IMR-90 (cell line): ENCODE data around the gene NTMT1. TPM values are rescaled to one million over a fixed set of nuclear protein-coding genes. Genes with fewer than 3 reads are reported as not detected.

Experiments
- ATAC-seq: fragments of 200-7000 bp; cut with Tn5 transposase; 2 replicates; pipeline ENCODE4 v1.9.1; 2020; ENCODE audit warnings: low read depth, mild to moderate bottlenecking, moderate library complexity
- BruUV-seq: library from RNA; stranded (reverse); fragments of 400-500 nt; replicated peaks from 2 replicates; lab custom pipeline; 2021; lab: Mats Ljungman, UMichigan
- CTCF ChIA-PET: fragments of 300-600 bp; formaldehyde crosslinking; extraction: SDS; loops from one replicate; lab custom pipeline; 2021; ENCODE audit warnings: antibody characterized with exemption; lab: Yijun Ruan, JAX
- POLR2A ChIA-PET: fragments of 300-600 bp; sonication (Branson Sonifier 250); formaldehyde crosslinking; loops from one replicate; lab custom pipeline; 2022; ENCODE audit warnings: antibody characterized with exemption; ENCODE audit not compliant: unreplicated experiment; lab: Charles Lee
- DNase-seq: peaks from one replicate; pipeline ENCODE4 v3.0.0; 2013
- H2AFZ ChIP-seq: replicated peaks from 2 replicates; pipeline ENCODE3; 2013; ENCODE audit warnings: low read length, mild to moderate bottlenecking; ENCODE audit not compliant: poor library complexity
- H2AK5ac ChIP-seq: 2 replicates; pipeline ENCODE4 v1.6.1; 2013; ENCODE audit warnings: low read depth, low read length, inconsistent platforms
- H2AK9ac ChIP-seq: replicated peaks from 2 replicates; pipeline ENCODE3; 2013; ENCODE audit warnings: mild to moderate bottlenecking, low read depth, low read length, moderate library complexity; ENCODE audit not compliant: poor library complexity
- H2BK120ac ChIP-seq: 2 replicates; pipeline ENCODE4 v1.6.1; 2013; ENCODE audit warnings: low read depth, low read length, inconsistent platforms
- H2BK15ac ChIP-seq: 3 replicates; pipeline ENCODE4 v1.6.1; 2013; ENCODE audit warnings: low read depth, low read length, inconsistent platforms
- H2BK20ac ChIP-seq: 2 replicates; pipeline ENCODE4 v1.6.1; 2013; ENCODE audit warnings: low read depth, mild to moderate bottlenecking, inconsistent platforms, low read length, moderate library complexity
- H2BK5ac ChIP-seq: 2 replicates; pipeline ENCODE4 v1.6.1; 2013; ENCODE audit warnings: mild to moderate bottlenecking, low read depth, low read length, inconsistent platforms; ENCODE audit not compliant: poor library complexity, severe bottlenecking
- H3K14ac ChIP-seq: replicated peaks from 2 replicates; pipeline ENCODE4 v1.6.1; 2013; ENCODE audit warnings: low read depth, low read length, inconsistent platforms
- H3K18ac ChIP-seq: 2 replicates; pipeline ENCODE4 v1.6.1; 2013; ENCODE audit warnings: low read depth, low read length, control low read depth
- H3K23ac ChIP-seq: 2 replicates; pipeline ENCODE4 v1.6.1; 2013; ENCODE audit warnings: low read depth, low read length, inconsistent platforms
- H3K27ac ChIP-seq: 2 replicates; pipeline ENCODE4 v1.5.1; 2013; ENCODE audit warnings: mild to moderate bottlenecking, control low read depth, low read length; ENCODE audit not compliant: insufficient read depth
- H3K27me3 ChIP-seq: 2 replicates; pipeline ENCODE4 v1.6.1; 2013; ENCODE audit warnings: low read length; ENCODE audit not compliant: control insufficient read depth, insufficient read depth
- H3K36me3 ChIP-seq: 2 replicates; pipeline ENCODE4 v1.6.1; 2013; ENCODE audit warnings: low read length, mixed read lengths; ENCODE audit not compliant: control insufficient read depth, insufficient read depth
- H3K4ac ChIP-seq: 2 replicates; pipeline ENCODE4 v1.6.1; 2013; ENCODE audit warnings: low read depth, low read length, inconsistent platforms
- H3K4me1 ChIP-seq: 2 replicates; pipeline ENCODE4 v1.6.1; 2013; ENCODE audit warnings: low read length, mixed read lengths; ENCODE audit not compliant: control insufficient read depth, insufficient read depth
- H3K4me2 ChIP-seq: 2 replicates; pipeline ENCODE4 v1.6.1; 2013; ENCODE audit warnings: low read depth, mild to moderate bottlenecking, control low read depth, low read length, moderate library complexity
- H3K4me3 ChIP-seq: 2 replicates; pipeline ENCODE4 v1.5.1; 2013; ENCODE audit warnings: low read depth, mild to moderate bottlenecking, control low read depth, low read length, moderate library complexity; ENCODE audit not compliant: insufficient read depth
- H3K56ac ChIP-seq: 2 replicates; pipeline ENCODE4 v1.6.1; 2013; ENCODE audit warnings: low read length, inconsistent platforms; ENCODE audit not compliant: insufficient read depth; ENCODE audit errors: extremely low read depth
- H3K79me1 ChIP-seq, 2 experiments: 2 replicates each; pipeline ENCODE4 v1.6.1; 2013; ENCODE audit warnings: low read length in 2 of 2, inconsistent platforms in 1 of 2, low read depth in 1 of 2
- H3K9ac ChIP-seq: 2 replicates; pipeline ENCODE4 v1.6.1; 2013; ENCODE audit warnings: low read depth, low read length, control low read depth
- H3K9me1 ChIP-seq: 2 replicates; pipeline ENCODE4 v1.6.1; 2013; ENCODE audit warnings: low read length, inconsistent platforms; ENCODE audit not compliant: insufficient read depth
- H3K9me3 ChIP-seq: 2 replicates; pipeline ENCODE4 v1.6.1; 2013; ENCODE audit warnings: low read length; ENCODE audit not compliant: control insufficient read depth, insufficient read depth
- H4K20me1 ChIP-seq: 2 replicates; pipeline ENCODE4 v1.6.1; 2013; ENCODE audit warnings: low read length, inconsistent platforms; ENCODE audit not compliant: insufficient read depth
- H4K5ac ChIP-seq: 2 replicates; pipeline ENCODE4 v1.6.1; 2013; ENCODE audit warnings: mild to moderate bottlenecking, low read depth, low read length, control low read depth
- H4K8ac ChIP-seq, 2 experiments: 2 replicates each; pipeline ENCODE4 v1.6.1; 2013; ENCODE audit warnings: low read depth in 2 of 2, low read length in 2 of 2, control low read depth in 1 of 2, inconsistent platforms in 1 of 2
- H4K91ac ChIP-seq: 2 replicates; pipeline ENCODE4 v1.6.1; 2013; ENCODE audit warnings: low read depth, low read length, inconsistent platforms; ENCODE audit not compliant: insufficient read depth
- BHLHE40 ChIP-seq: fragments of 150-350 bp; IDR thresholded peaks from 2 replicates; pipeline ENCODE4 v1.6.1; 2016; ENCODE audit warnings: mild to moderate bottlenecking, low read depth, low read length
- CEBPB ChIP-seq: IDR thresholded peaks from 2 replicates; pipeline ENCODE4 v1.6.1; 2012; ENCODE audit warnings: low read depth, low read length, improper control_type of control experiment
- CHD1 ChIP-seq: IDR thresholded peaks from 2 replicates; pipeline ENCODE4 v1.6.1; 2012; ENCODE audit warnings: low read depth, low read length, improper control_type of control experiment
- CTCF ChIP-seq: conservative IDR thresholded peaks from 2 replicates; pipeline ENCODE4 v1.5.1; 2012; ENCODE audit warnings: mild to moderate bottlenecking, low read depth, low read length, improper control_type of control experiment
- ELK1 ChIP-seq: fragments of 150-350 bp; IDR thresholded peaks from 2 replicates; pipeline ENCODE4 v1.6.1; 2016; ENCODE audit warnings: low read depth, mild to moderate bottlenecking, low read length, moderate library complexity, borderline replicate concordance
- FOS ChIP-seq: fragments of 150-350 bp; IDR thresholded peaks from 2 replicates; pipeline ENCODE4 v1.6.1; 2016; ENCODE audit warnings: low read depth, low read length
- MAFK ChIP-seq: IDR thresholded peaks from 2 replicates; pipeline ENCODE4 v1.6.1; 2012; ENCODE audit warnings: low read depth, low read length, improper control_type of control experiment
- MAZ ChIP-seq: IDR thresholded peaks from 2 replicates; pipeline ENCODE4 v1.6.1; 2012; ENCODE audit warnings: low read depth, mild to moderate bottlenecking, low read length, improper control_type of control experiment, moderate library complexity, borderline replicate concordance
- MXI1 ChIP-seq: IDR thresholded peaks from 2 replicates; pipeline ENCODE4 v1.6.1; 2012; ENCODE audit warnings: low read depth, mild to moderate bottlenecking, low read length, moderate library complexity, borderline replicate concordance
- NFE2L2 ChIP-seq: fragments of 150-350 bp; IDR thresholded peaks from 2 replicates; pipeline ENCODE4 v1.6.1; 2016; ENCODE audit warnings: low read depth, mild to moderate bottlenecking, low read length
- POLR2A ChIP-seq: IDR thresholded peaks from 2 replicates; pipeline ENCODE4 v1.6.1; 2012; ENCODE audit warnings: mild to moderate bottlenecking, low read depth, low read length
- RAD21 ChIP-seq: IDR thresholded peaks from 2 replicates; pipeline ENCODE4 v1.6.1; 2012; ENCODE audit warnings: low read length, improper control_type of control experiment
- RCOR1 ChIP-seq: IDR thresholded peaks from 2 replicates; pipeline ENCODE4 v1.6.1; 2012; ENCODE audit warnings: mild to moderate bottlenecking, low read length, improper control_type of control experiment; ENCODE audit not compliant: insufficient replicate concordance
- RFX5 ChIP-seq: IDR thresholded peaks from 2 replicates; pipeline ENCODE4 v1.8.0; 2012; ENCODE audit warnings: low read depth, mild to moderate bottlenecking, low read length, moderate library complexity
- SMC3 ChIP-seq: fragments of 150-350 bp; IDR thresholded peaks from 2 replicates; pipeline ENCODE4 v1.6.1; 2016; ENCODE audit warnings: low read depth, mild to moderate bottlenecking, antibody characterized with exemption, low read length, moderate library complexity
- USF2 ChIP-seq: fragments of 150-350 bp; IDR thresholded peaks from 2 replicates; pipeline ENCODE4 v1.6.1; 2017; ENCODE audit warnings: mild to moderate bottlenecking, antibody characterized with exemption, low read length, low read depth
- WGBS, 2 experiments: methylation state at CpG; one replicate each; pipeline versions ENCODE4 v1.1.5 to v1.1.7; 2013; ENCODE audit warnings: missing lambda C conversion rate in 2 of 2; ENCODE audit not compliant: insufficient read length in 1 of 2; ENCODE audit errors: extremely low coverage in 2 of 2; 5-methylcytosine and 5-hydroxymethylcytosine counted together
- dilution Hi-C: fragments of 300-500 bp; cut with HindIII; formaldehyde crosslinking; loops from one replicate; pipeline ENCODE4 v1.14.3; 2018; ENCODE audit warnings: low sequenced_read_pairs; ENCODE audit not compliant: unreplicated experiment
- in situ Hi-C: fragments of 300-500 bp; cut with MboI; formaldehyde crosslinking; loops from 3 replicates; pipeline ENCODE4 v1.14.3; 2019; ENCODE audit warnings: low sequenced_read_pairs, inconsistent platforms, mixed read lengths
- intact Hi-C: fragments of 100-400 bp; cut with micrococcal nuclease; formaldehyde crosslinking; loops from 2 replicates; pipeline ENCODE4 v1.10.0; 2022
- polyA plus RNA-seq, 3 experiments: library from polyadenylated mRNA; depleted of rRNA; stranded (reverse); fragments of >200 nt; gene quantifications; 2 replicates each; pipeline ENCODE4 v1.2.3, GENCODE V29; 2012; ENCODE audit warnings: low replicate concordance in 1 of 3
- total RNA-seq: library from RNA; depleted of rRNA; stranded (reverse); fragments of >200 nt; gene quantifications from 2 replicates; pipeline ENCODE4 v1.2.3, GENCODE V29; 2012

Gene NTMT1
- total and polyA plus RNA-seq, 2 of the 4 experiments (the other 2 are of a cell fraction) = 68.1 to 88.1 TPM

GRCh38 chr9:129607027-129607387 is 19.0 kb upstream of the NTMT1 start:
- H3K27me3 ChIP-seq = no peaks in the 10 kb centered on the region
- ATAC-seq = no peak
- peak overlapping the region; percentile 80 for H2AK9ac ChIP-seq
- H3K18ac ChIP-seq = no peak overlapping the region
- dilution Hi-C loops = no loop called here
- peaks cover 0 to 9% of the 10 kb centered on the region in 2 experiments; a peak in 2 of 4 replicates for H3K79me1 ChIP-seq
- ChIA-PET POLR2A (no interaction called here), CTCF (interaction anchor here (1.1 kb wide), 1 partner anchor 468 kb away, joined by 4 read pairs; no protein-coding TSS in a partner anchor)
- BruUV-seq = no TSS peak
- no peak overlapping the region for H3K4me2 ChIP-seq
- H3K4me3 ChIP-seq = no peak overlapping the region
- H2AFZ ChIP-seq = peak overlapping the region; percentile 88
- H3K4me1 ChIP-seq = peaks cover 17% of the 10 kb centered on the region
- in situ Hi-C loops = loop anchor here (10.0 kb wide), 1 partner anchor 272 kb away; no protein-coding TSS in a partner anchor
- H2BK20ac ChIP-seq = peak overlapping the region; percentile 45; the same call in 1 of the 2 replicates
- H3K4ac ChIP-seq = peak overlapping the region; percentile 34
- no peaks in the 10 kb centered on the region for H3K36me3 ChIP-seq
- peak overlapping the region; percentile 82 for H4K5ac ChIP-seq
- H2BK5ac ChIP-seq = peak overlapping the region; percentile 71
- peak overlapping the region; percentile 92 for H2AK5ac ChIP-seq
- peaks cover 7% of the 10 kb centered on the region for H3K9me1 ChIP-seq
- H4K91ac ChIP-seq = peak overlapping the region; percentile 74
- H2BK120ac ChIP-seq = peak overlapping the region; percentile 67
- WGBS, 2 experiments = 100% methylated on average over 2 of the region's 6 CpGs; no CpG with 5 or more reads in 1 of the 2 experiments
- H3K9ac ChIP-seq = no peak overlapping the region
- peak overlapping the region; percentile 18; the same call in 1 of the 2 replicates for H3K56ac ChIP-seq
- H2BK15ac ChIP-seq = peak overlapping the region; percentile 50; the same call in 2 of the 3 replicates
- no peak overlapping the region; the same call in 1 of the 2 replicates for H3K27ac ChIP-seq
- H3K9me3 ChIP-seq = no peaks in the 10 kb centered on the region
- no peak for DNase-seq
- no peak overlapping the region for H3K23ac ChIP-seq
- H4K8ac ChIP-seq = peak overlapping the region; percentile 21 to 92; a peak in 3 of 4 replicates
- intact Hi-C loops = no loop called here
- TF ChIP-seq MAFK (no peak), USF2 (no peak), FOS (no peak), ELK1 (no peak), RCOR1 (no peak), NFE2L2 (no peak), SMC3 (no peak), CEBPB (no peak), MXI1 (no peak), CTCF (no peak), RFX5 (no peak), POLR2A (no peak), CHD1 (no peak), BHLHE40 (no peak), RAD21 (no peak), MAZ (no peak)
- H4K20me1 ChIP-seq = no peaks in the 10 kb centered on the region
- peak overlapping the region; percentile 10; the same call in 1 of the 2 replicates for H3K14ac ChIP-seq
